K562 (cell line): Measurements from ENCODE around the gene CAPS. TPM values are rescaled to one million over a fixed set of nuclear protein-coding genes. Genes with fewer than 3 reads are reported as not detected.

Source experiments
- ATAC-seq: fragments of 200-7000 bp; cut with Tn5 transposase; 3 replicates; pipeline ENCODE4 v1.9.1; 2020; ENCODE audit warnings: moderate library complexity
- BruUV-seq: library from RNA; stranded (reverse); fragments of 400-500 nt; replicated peaks from 2 replicates; lab custom pipeline; 2021; lab: Mats Ljungman, UMichigan
- CTCF ChIA-PET: fragments of 300-600 bp; formaldehyde crosslinking; extraction: SDS; loops from one replicate; lab custom pipeline; 2021; ENCODE audit warnings: low intra/inter-chr PET ratio; lab: Yijun Ruan, JAX
- POLR2A ChIA-PET: fragments of 300-600, 350-650 bp; sonication (Branson Sonifier 250); formaldehyde crosslinking; extraction: SDS; loops from one replicate; lab custom pipeline; 2021; ENCODE audit warnings: antibody characterized with exemption, inconsistent platforms; lab: Yijun Ruan, JAX
- DNase-seq, 4 experiments: peaks; one replicate each; pipeline versions ENCODE4 v3.0.0 to v3.0.0-alpha.2; 2011 to 2018; ENCODE audit warnings: low spot score in 3 of 4, mixed read lengths in 3 of 4; ENCODE audit errors: extremely low read depth in 1 of 4
- FAIRE-seq: peaks from 2 replicates; lab custom pipeline; 2011; peaks lifted over from hg19 to GRCh38; lab: Jason Lieb, UNC
- H2AFZ ChIP-seq: 2 replicates; pipeline ENCODE4 v1.6.0; 2011; ENCODE audit warnings: low read depth, low read length, control low read depth, inconsistent platforms
- H3K27ac ChIP-seq: fragments of 200-600 bp; 3 replicates; pipeline ENCODE4 v1.8.0; 2011; ENCODE audit warnings: low read depth, mild to moderate bottlenecking, control low read depth, inconsistent platforms, low read length, moderate library complexity, mixed read lengths; ENCODE audit errors: extremely low read depth
- H3K27me3 ChIP-seq, 2 experiments: fragments of 300-600 bp in 1 of 2; 2 replicates in 1 of 2; 3 replicates in 1 of 2; pipeline versions ENCODE4 v1.6.0 to v1.8.0; 2011; ENCODE audit warnings: inconsistent platforms in 2 of 2, low read length in 2 of 2, mild to moderate bottlenecking in 1 of 2, mixed read lengths in 1 of 2, moderate library complexity in 1 of 2; ENCODE audit not compliant: control insufficient read depth in 2 of 2, insufficient read depth in 2 of 2
- H3K36me3 ChIP-seq: fragments of 300-600 bp; 3 replicates; pipeline ENCODE4 v1.8.0; 2011; ENCODE audit warnings: mild to moderate bottlenecking, low read length, inconsistent platforms; ENCODE audit not compliant: control insufficient read depth, insufficient read depth
- H3K4me1 ChIP-seq, 2 experiments: fragments of 200-600 bp in 1 of 2; replicated peaks in 1 of 2; 2 replicates in 1 of 2; 3 replicates in 1 of 2; pipeline versions ENCODE4 v1.5.1 to v1.8.0; 2011; ENCODE audit warnings: inconsistent platforms in 2 of 2, low read length in 2 of 2, mild to moderate bottlenecking in 1 of 2, mixed read lengths in 1 of 2, moderate library complexity in 1 of 2; ENCODE audit not compliant: control insufficient read depth in 2 of 2, insufficient read depth in 2 of 2
- H3K4me2 ChIP-seq: 2 replicates; pipeline ENCODE4 v1.6.1; 2011; ENCODE audit warnings: low read length, control low read depth, inconsistent platforms, mixed read lengths; ENCODE audit not compliant: insufficient read depth
- H3K4me3 ChIP-seq: fragments of 200-600 bp; sonication (generic), shearing (Covaris generic); 2 replicates; pipeline ENCODE4 v1.5.1; 2016; ENCODE audit warnings: control low read depth, inconsistent platforms
- H3K79me2 ChIP-seq: fragments of 200-600 bp; 3 replicates; pipeline ENCODE4 v1.8.0; 2011; ENCODE audit warnings: low read length, inconsistent platforms; ENCODE audit not compliant: control insufficient read depth, insufficient read depth
- H3K9ac ChIP-seq, 2 experiments: 2 replicates each; pipeline versions ENCODE4 v1.6.0 to v1.6.1; 2011; ENCODE audit warnings: low read depth in 2 of 2, low read length in 2 of 2, control low read depth in 1 of 2, inconsistent platforms in 1 of 2, mild to moderate bottlenecking in 1 of 2, mixed read lengths in 1 of 2; ENCODE audit not compliant: insufficient read depth in 1 of 2
- H3K9me1 ChIP-seq: one replicate; pipeline ENCODE4 v1.6.0; 2011; ENCODE audit warnings: inconsistent platforms, mild to moderate bottlenecking, low read length, moderate library complexity; ENCODE audit not compliant: control insufficient read depth, insufficient read depth
- H3K9me3 ChIP-seq: replicated peaks from 2 replicates; pipeline ENCODE4 v1.5.1; 2011; ENCODE audit warnings: low read depth, low read length, inconsistent platforms; ENCODE audit not compliant: control insufficient read depth, insufficient read depth
- H4K20me1 ChIP-seq: replicated peaks from 2 replicates; pipeline ENCODE4 v1.6.1; 2011; ENCODE audit warnings: low read length, inconsistent platforms, mixed read lengths; ENCODE audit not compliant: control insufficient read depth, insufficient read depth
- AFF1 ChIP-seq, 2 experiments: fragments of 450-650 bp; IDR thresholded peaks; 2 replicates each; pipeline ENCODE4 v1.6.1; 2018; ENCODE audit warnings: mild to moderate bottlenecking in 2 of 2, low read depth in 1 of 2; ENCODE audit not compliant: partially characterized antibody in 2 of 2
- NRF1 ChIP-seq, 2 experiments: fragments of 450-650 bp; IDR thresholded peaks in 1 of 2; conservative IDR thresholded peaks in 1 of 2; 2 replicates each; pipeline ENCODE4 v1.6.1; 2014; ENCODE audit warnings: mild to moderate bottlenecking in 2 of 2
- PRMT5 ChIP-seq: sonication (generic); formaldehyde crosslinking; IDR thresholded peaks from 2 replicates; pipeline ENCODE4 v1.5.0; 2020; ENCODE audit warnings: missing genetic modification reagents
- RBFOX2 ChIP-seq: fragments of 200-400 bp; formaldehyde crosslinking; IDR thresholded peaks from 2 replicates; pipeline ENCODE4 v1.6.1; 2017; ENCODE audit warnings: low read depth, mild to moderate bottlenecking, low read length, moderate library complexity
- RBM25 ChIP-seq: fragments of 200-400 bp; formaldehyde crosslinking; IDR thresholded peaks from 2 replicates; pipeline ENCODE4 v1.6.1; 2018; ENCODE audit warnings: low read length, low read depth, moderate library complexity; ENCODE audit not compliant: severe bottlenecking
- RFX7 ChIP-seq: fragments of 250-450 bp; sonication (Bioruptor Pico); IDR thresholded peaks from 2 replicates; pipeline ENCODE4 v1.5.1; 2021; ENCODE audit warnings: mild to moderate bottlenecking
- TAF9B ChIP-seq: fragments of 450-650 bp; IDR thresholded peaks from 2 replicates; pipeline ENCODE4 v1.6.1; 2018; ENCODE audit warnings: mild to moderate bottlenecking; ENCODE audit not compliant: partially characterized antibody
- WGBS: fragments of 100-300 bp; shearing (Covaris generic); methylation state at CpG from one replicate; pipeline ENCODE4 v1.1.6; 2016; ENCODE audit warnings: low coverage, mixed read lengths; ENCODE audit not compliant: insufficient coverage; ENCODE audit errors: missing lambda C conversion rate; 5-methylcytosine and 5-hydroxymethylcytosine counted together
- in situ Hi-C: fragments of 300-500 bp; cut with MboI; formaldehyde crosslinking; loops from 4 replicates; pipeline ENCODE4 v1.15.0; 2018; ENCODE audit warnings: inconsistent platforms, mixed read lengths
- intact Hi-C: fragments of 100-400 bp; cut with micrococcal nuclease; formaldehyde crosslinking; loops from 2 replicates; pipeline ENCODE4 v1.14.2; 2022
- polyA plus RNA-seq, 8 experiments: library from polyadenylated mRNA; depleted of rRNA in 4 of 8; stranded (reverse) in 5 of 8; unstranded in 3 of 8; fragments of >200 nt; fragmentation: Nextera tagmentation in 2 of 8; fragmentation: Illumina TruSeq in 1 of 8; extraction: Ambion mirVana in 2 of 8; extraction: Trizol in 1 of 8; gene quantifications; 2 replicates each; pipeline versions ENCODE4 v1.2.1 to v1.2.3, GENCODE V29; 2011 to 2014; ENCODE audit warnings: inconsistent platforms in 1 of 8, missing spikeins in 1 of 8
- total RNA-seq, 7 experiments: library from RNA; depleted of rRNA in 6 of 7; stranded (reverse); fragments of >200 nt in 6 of 7; fragmentation: Illumina TruSeq in 2 of 7; extraction: Trizol in 2 of 7; gene quantifications; 2 replicates each; pipeline versions ENCODE4 v1.2.1 to v1.2.3, GENCODE V29; 2011 to 2021; ENCODE audit warnings: low replicate concordance in 1 of 7

Gene CAPS
- total and polyA plus RNA-seq, 9 of the 15 experiments (the other 6 are each of a cell fraction or from before 2014, with no cell fraction given) = 0.15 to 4.0 (median 0.91) TPM

GRCh38 chr19:5895409-5895808 lies 18.6 kb upstream of the CAPS start:
- H3K4me2 ChIP-seq = no peak overlapping the region
- H3K27ac ChIP-seq = no peak overlapping the region
- TF ChIP-seq PRMT5 (CRISPR knock-in tag) (peak; percentile 29; the same call in 1 of the 2 replicates), TAF9B (no peak)
- TF ChIP-seq, all 486 proteins: peak for 1
- no peaks in the 10 kb centered on the region for H3K27me3 ChIP-seq
- in situ Hi-C loops = no loop called here
- H3K36me3 ChIP-seq = peaks cover 42% of the 10 kb centered on the region; the same call in 2 of the 3 replicates
- peaks cover 16 to 64% of the 10 kb centered on the region in 2 experiments for H3K4me1 ChIP-seq
- no peak overlapping the region for H2AFZ ChIP-seq
- WGBS = 78% methylated on average over 10 of the region's 15 CpGs
- DNase-seq (no peak), FAIRE-seq (no peak), ATAC-seq (no peak)
- intact Hi-C loops = no loop called here
- no peaks in the 10 kb centered on the region for H3K9me3 ChIP-seq
- BruUV-seq = no TSS peak
- H3K79me2 ChIP-seq = peaks cover 15% of the 10 kb centered on the region
- peaks cover 5% of the 10 kb centered on the region for H3K9me1 ChIP-seq
- H3K9ac ChIP-seq = peak overlapping the region in 1 of 2 experiments; percentile 86; a peak in 2 of 4 replicates
- ChIA-PET CTCF (no interaction called here), POLR2A (interaction anchor here (1.1 kb wide), 1 partner anchor 9 kb away, joined by 4 read pairs; the partner anchor contains the start of gene VMAC)
- H3K4me3 ChIP-seq = no peak overlapping the region
- H4K20me1 ChIP-seq = peaks cover 38% of the 10 kb centered on the region

GRCh38 chr19:5895890-5896289 lies 18.2 kb upstream of the CAPS start:
- CTCF ChIA-PET = no interaction called here

More at GRCh38 chr19:5895890-5896289, 18.2 kb upstream of the CAPS start:
- 80% methylated on average over 3 of the region's 8 CpGs for WGBS
- H4K20me1 ChIP-seq = peaks cover 39% of the 10 kb centered on the region
- intact Hi-C loops = no loop called here
- no peaks in the 10 kb centered on the region for H3K27me3 ChIP-seq
- ATAC-seq = no peak
- no peak for DNase-seq
- H3K36me3 ChIP-seq = peaks cover 44% of the 10 kb centered on the region; the same call in 2 of the 3 replicates
- H2AFZ ChIP-seq = no peak overlapping the region
- TF ChIP-seq RBFOX2 (peak; percentile 2; the same call in 1 of the 2 replicates), RFX7 (no peak), NRF1 (conservative IDR thresholded peaks at IDR 0.05 in 1 of 2, IDR thresholded peaks at IDR 0.05 in 1 of 2) (no peak), AFF1 (IDR thresholded peaks at IDR 0.05; ENCODE audit: low read depth in 1 of 2, partially characterized antibody in 2 of 2) (no peak), RBM25 (peak; percentile 14)
- H3K79me2 ChIP-seq = peaks cover 20% of the 10 kb centered on the region
- POLR2A ChIA-PET = interaction anchor here (1.0 to 1.1 kb wide), 2 partner anchors 8 to 68 kb away, joined by 4 read pairs; partner anchors contain the start of gene VMAC
- no peak overlapping the region for H3K4me2 ChIP-seq
- no peak for FAIRE-seq
- no peaks in the 10 kb centered on the region for H3K9me3 ChIP-seq
- no peak overlapping the region for H3K27ac ChIP-seq
- peaks cover 5% of the 10 kb centered on the region for H3K9me1 ChIP-seq
- H3K9ac ChIP-seq = peak overlapping the region in 1 of 2 experiments; percentile 86; a peak in 2 of 4 replicates
- no TSS peak for BruUV-seq
- H3K4me1 ChIP-seq = peaks cover 16 to 64% of the 10 kb centered on the region in 2 experiments
- in situ Hi-C loops = no loop called here
- H3K4me3 ChIP-seq = no peak overlapping the region
